Stimulated activated CD4-positive, alpha-beta T cell treated with anti-CD3 and anti-CD28 coated beads, Interleukin-1b, Interleukin-23, amount 100 ng/mL, for 48 hours (primary cell): Measurements from ENCODE around the gene PCYT2.
"Not testable (repeated sequence)": the region's sequence is repeated elsewhere in the genome, so short reads cannot be mapped to it uniquely, and the experiment has no call there.

Source experiments
- DNase-seq: peaks from one replicate; pipeline ENCODE4 v3.0.0-alpha.2; 2020

The PCYT2 gene

GRCh38 chr17:81911277-81911961, at the start of gene PCYT2:
PCYT2 (minus strand) TSS chr17:81911399; CDS start chr17:81911355, 44 bp downstream.
- DNase-seq, result peak; percentile 93

GRCh38 chr17:81960130-81960958, 49.1 kb upstream of the PCYT2 start:
- DNase-seq, result no peak

DNA sequence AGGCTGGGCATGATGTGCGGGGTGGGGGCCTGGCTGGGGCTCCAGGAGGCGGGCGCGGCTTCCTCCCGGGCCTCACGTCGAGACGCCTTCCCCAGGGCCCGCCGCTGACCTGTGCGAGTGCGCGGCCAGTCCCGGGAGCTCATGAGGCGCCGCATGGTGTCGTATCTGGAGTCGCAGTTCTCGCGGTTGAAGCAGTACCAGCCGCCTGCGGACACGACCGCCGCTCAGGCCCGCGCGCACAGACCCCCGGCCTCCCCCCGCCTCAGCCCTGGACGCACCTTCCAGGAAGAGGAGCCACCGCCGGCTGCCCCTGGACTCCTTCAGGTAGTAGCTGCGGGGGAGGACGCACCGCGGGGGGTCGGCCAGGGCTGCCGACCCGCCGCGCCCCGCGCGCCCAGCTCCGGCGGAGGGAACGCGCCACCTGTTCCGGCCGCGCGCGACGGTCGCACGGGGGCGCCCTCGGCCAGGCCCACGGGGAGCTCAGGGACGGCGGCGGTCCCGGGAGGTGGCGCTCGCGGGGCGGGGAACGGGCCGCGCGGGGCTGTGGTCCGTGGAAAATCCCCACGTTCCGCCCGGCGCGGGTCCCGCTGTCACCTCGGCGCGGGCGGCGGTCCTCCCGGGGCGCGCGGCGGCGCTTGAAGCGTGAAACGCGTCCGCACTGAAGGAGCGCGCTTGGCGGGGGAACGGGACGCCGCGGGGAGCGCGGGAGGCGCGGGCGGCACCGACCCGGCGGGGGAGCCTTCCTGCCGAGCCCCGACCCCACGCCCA, 48.3 kb upstream of the PCYT2 start:
- DNase-seq, result peak; percentile 64

GRCh38 chr17:81958633-81959342, 47.6 kb upstream of the PCYT2 start:
- no peak for DNase-seq

GRCh38 chr17:81957691-81958432, 46.7 kb upstream of the PCYT2 start:
- no peak for DNase-seq

GRCh38 chr17:81956607-81957589, 45.7 kb upstream of the PCYT2 start:
- no peak for DNase-seq

GRCh38 chr17:81955756-81956544, 44.8 kb upstream of the PCYT2 start:
- DNase-seq, result no peak

- DNase-seq, result no peak
Observed at GRCh38 chr17:81955058-81955681, 44.0 kb upstream of the PCYT2 start.

DNA sequence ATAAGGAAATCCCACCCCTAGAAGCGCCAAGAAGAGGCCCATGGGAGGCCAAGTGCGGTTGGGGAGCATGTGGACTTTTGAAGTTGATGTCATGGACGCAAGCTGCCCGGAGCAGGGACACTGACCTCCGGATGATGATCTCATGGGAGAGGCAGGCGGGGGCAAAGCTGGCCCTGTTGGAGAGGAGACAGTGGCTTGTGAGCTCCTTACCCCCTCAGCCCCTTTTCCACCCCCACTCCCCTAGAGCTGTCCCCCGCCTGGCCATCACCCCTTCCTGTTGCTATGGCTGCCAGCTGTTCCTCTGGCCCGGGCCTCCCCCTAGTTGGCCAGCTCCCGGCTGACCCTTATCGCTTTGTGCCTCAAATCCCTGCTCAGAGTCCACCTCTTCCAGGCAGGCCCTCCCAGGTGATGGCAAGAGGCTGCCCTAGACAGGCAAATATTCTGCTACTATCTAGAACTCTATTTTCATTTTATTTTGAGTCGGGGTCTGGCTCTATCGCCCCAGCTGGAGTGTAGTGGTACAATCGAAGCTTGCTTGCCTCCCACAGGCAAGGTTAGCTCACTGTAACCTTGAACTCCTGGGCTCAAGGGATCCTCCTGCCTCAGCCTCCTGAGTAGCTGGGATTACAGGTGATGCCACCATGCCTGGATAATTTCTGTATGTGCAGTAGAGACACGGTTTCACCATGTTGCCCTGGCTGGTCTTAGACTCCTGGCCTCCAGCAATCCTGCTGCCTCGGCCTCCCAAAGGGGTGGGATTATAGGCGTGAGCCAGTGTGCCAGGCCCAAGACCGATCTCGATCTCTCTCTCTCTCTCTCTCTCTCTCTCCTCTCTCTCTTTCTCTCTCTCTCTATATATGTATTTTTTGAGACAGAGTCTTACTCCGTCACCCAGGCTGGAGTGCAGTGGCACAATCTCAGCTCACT, 43.2 kb upstream of the PCYT2 start:
- DNase-seq, result no peak

- not testable (repeated sequence) for DNase-seq
Observed at GRCh38 chr17:81953443-81953842, 42.2 kb upstream of the PCYT2 start.

DNA sequence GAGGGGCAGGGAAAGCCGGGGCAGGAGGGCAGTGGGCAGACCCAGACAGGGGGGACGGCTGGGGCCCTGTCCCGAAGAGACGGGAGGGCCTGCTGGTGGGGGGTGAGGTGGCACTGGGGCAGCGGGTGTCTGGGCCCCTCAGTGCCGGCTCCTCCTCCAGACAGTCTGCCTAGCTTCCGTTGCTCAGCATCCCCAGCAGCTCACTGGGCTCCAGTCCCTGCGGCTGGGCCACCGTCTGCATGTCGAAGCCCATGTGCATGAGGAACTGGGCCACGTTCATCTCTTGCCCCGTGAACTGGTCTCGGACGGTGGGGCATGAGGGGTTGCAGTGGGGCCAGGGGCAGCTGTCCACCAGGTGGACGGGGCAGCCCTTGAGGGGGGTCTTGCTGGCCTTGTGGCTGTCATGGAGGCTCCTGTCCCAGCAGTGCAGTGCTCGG, 41.6 kb upstream of the PCYT2 start:
- DNase-seq, result no peak

- DNase-seq, result no peak
Observed at GRCh38 chr17:81951785-81952684, 40.8 kb upstream of the PCYT2 start.

- DNase-seq, result no peak
Observed at GRCh38 chr17:81950501-81950900, 39.3 kb upstream of the PCYT2 start.

DNA sequence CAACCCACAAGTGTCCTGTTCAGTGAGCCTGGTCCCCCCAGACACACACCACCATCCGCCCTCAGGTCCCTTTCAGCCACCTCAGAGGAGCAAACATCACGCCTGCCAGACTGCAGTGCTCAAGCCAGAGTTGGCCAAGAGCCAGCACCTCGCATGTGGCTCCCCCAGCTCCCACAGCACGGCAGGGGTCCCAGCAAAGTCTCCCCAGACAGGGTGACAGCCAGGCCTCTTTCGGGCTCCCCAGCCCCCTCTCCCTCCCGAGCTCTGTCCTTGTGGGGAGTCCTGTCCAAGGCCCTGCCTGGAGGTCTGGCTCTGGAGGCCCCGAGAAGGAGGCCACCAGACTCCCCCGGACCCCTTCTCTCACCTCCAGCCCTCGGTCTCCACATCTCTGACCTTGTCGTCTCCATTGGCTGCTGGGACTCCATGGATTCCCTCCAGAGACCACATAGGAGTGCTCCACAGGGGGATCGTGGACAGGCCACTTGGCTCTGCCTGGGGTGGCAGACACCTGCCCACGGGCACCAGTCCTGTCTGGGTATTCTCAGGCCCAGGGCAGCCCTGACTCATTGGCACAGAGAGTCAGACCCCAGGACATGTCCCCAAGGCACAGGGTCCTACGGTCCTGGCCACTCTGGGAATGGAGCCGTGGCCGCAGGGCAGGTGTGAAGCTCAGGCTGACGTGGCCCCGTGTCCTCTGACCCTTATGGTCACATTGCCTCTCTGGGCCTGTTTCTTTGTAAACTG, 37.6 kb upstream of the PCYT2 start:
- DNase-seq, result no peak

DNA sequence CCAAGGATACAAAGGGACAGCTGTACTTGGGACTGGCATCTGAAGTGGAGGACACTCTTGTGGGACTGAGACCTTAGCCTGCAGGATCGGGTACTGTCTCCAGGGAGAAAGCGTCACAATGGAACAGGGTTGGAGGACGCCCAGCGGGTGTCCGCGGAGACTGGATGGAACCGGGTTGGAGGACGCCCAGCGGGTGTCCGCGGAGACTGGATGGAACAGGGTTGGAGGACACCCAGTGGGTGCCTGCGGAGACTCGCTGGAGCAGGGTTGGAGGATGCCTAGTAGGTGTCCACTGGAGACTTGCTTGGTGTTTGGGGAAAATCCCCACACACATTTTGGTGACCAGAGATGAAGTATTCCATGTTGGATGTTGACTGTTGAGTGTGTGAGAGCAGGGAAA, 36.0 kb upstream of the PCYT2 start, which contains the start of gene MYADML2:
Gene MYADML2 (minus strand): TSS at position 45 of the 400 bp plus-strand sequence. CDS start 5,492 bp downstream, outside the sequence.
- no peak for DNase-seq

DNA sequence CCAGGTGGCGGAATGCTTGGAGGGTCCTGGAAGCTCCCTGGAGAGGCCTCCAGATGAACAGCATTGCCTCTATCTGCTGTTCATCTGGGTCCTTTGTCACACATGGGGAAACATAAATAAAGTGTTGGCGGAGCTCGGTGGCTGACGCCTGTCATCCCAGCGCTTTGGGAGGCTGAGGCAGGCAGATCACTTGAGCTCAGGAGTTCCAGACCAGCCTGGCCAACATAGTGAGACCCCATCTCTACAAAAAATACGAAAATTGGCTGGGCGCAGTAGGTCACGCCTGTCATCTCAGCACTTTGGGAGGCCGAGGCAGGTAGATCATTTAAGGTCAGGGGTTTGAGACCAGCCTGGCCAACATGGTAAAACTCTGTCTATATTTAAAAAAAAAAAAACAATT, 33.7 kb upstream of the PCYT2 start:
- no peak for DNase-seq
